ENCODE measurements around the gene COL26A1.
"Not testable (repeated sequence)": the region's sequence is repeated elsewhere in the genome, so short reads cannot be mapped to it uniquely, and the experiment has no call there.

Gene COL26A1

DNA sequence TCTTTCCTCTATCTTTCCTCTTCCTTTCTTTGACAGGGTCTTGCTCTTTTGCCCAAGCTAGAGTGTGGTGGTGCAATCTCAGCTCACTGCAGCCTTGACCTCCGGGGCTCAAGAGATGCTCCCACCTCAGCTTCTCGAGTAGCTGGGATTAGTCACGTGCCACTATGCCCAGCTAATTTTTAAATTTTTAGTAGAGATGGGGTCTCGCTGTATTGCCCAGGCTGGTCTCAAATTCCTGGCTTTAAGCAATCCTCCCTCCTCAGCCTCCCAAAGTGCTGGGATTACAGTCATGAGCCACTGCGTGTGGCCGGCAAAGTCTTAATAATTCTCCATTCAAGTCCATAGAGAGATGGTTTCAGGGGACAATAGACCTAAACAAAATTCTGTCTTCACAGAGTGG lies 40.2 kb downstream of the COL26A1 start:
- ATAC-seq = no peak

DNA sequence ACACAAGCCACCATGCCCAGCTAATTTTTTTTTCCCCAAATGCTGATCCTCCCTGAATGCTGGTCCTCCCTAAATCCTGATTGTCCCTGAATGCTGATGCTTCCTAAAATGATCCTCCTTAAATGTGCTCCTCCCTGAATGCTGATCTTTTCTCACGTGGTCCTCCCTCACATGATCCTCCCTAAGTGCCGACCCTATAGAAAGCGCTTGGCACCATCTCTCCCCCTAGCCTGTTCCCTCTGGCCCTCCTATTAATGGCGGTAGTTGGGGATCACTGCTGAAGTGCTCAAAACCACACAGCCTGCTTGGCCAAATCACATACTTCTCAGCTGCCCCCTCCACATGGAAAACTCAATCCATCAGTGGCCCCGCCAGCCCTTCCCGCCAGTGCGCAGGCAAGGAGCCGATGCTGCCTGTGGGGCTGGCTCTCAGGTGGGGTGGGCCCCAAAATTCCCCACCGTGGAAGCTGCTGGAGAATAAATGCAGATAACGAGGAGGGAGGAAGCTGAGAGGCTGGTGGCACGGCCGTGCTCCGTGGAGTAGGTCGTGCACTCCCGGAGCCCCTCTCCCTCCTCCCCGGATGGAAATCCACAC lies 42.9 kb downstream of the COL26A1 start:
- ATAC-seq = no peak

DNA sequence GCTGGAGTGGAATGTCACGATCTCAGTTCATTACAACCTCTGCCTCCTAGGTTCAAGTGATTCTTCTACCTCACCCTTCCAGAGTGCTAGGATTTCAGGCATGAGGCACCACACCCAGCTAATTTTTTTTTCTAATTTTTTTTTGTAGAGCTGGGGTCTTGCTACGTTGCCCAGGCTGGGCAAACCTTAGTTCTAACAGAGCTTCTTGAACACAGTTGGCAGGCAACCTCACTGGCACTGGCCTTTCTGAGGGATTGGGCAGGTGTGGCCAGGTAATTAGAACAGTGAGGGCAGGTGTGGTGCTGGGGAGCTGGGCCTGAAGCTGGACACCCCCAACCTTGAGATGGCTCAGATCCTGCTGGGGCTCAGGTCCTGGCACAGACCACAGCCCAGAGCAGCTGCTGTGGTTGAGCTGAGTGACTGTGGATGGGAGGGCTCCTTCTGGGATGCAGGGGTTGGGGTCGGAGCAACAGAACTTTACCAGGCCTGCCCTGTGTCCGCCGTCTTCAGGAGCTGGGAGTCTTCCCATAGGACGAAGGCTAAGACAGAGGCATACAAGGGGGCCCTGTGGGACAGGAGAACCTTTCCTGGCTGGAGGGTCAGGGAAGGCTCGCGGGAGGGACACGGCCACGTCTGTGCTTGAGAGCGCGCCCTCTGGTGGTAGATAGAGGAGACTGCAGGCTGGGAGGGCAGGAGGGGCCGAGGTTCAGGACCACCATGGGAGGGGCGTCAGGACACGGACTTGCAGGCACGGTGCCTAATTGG lies 48.2 kb downstream of the COL26A1 start:
- ATAC-seq = no peak

DNA sequence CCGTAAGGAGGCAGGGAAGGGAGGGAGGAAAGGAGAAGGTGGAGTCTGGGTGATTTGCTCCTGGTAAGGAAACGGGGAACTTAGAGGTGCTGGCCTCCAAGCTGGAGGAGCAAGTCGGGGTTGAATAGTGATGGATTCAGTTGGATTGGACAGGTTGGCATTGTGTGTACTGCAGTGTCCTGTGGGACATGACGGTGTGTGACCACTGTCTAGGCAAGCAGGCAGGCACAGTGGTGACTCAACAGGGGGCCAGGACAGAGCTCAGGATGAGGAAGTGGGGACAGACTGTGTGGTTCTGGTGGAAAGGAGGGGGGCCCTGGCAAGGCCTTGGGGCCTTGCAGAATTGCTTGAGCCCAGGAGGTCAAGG lies 48.8 kb downstream of the COL26A1 start:
- peak in 1 of 2 donors; percentile 33 for ATAC-seq

DNA sequence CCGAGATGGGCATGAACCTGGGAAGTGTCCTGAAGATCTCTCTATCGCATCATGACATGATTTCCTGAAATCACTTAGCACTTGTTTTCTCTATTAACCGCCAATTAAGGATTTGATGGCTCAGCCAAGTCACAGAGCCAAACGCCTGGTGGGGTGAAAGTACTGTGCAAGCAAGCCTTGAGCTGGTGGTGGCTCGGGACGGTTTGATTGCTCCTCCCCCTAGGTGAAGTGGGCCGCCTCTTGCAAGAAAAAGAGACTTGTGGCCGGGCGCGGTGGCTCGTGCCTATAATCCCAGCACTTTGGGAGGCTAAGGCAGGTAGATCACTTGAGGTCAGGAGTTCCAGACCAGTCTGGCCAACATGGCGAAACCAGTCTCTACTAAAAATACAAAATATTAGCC lies 50.3 kb downstream of the COL26A1 start:
- no peak for ATAC-seq

DNA sequence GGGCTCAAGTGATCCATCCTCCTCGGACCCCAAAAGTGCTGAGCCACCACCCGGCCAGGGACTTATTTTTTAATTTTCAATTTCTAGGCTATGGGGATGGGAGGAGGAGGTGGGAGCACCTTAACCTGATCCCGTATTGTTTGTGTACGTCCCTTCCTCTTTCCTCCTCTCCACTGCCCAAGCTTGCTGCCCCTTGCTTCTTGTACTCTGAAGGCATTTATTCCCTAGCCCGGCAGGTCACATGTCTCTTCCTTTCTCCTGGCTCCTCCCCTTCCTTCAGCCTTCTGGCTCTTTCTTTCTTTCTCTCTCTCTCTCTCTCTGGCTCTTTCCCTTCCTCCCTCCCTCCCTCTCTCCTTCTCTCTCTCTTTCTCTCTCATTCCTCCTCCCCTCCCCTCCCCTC lies 56.0 kb downstream of the COL26A1 start:
- no peak for ATAC-seq

DNA sequence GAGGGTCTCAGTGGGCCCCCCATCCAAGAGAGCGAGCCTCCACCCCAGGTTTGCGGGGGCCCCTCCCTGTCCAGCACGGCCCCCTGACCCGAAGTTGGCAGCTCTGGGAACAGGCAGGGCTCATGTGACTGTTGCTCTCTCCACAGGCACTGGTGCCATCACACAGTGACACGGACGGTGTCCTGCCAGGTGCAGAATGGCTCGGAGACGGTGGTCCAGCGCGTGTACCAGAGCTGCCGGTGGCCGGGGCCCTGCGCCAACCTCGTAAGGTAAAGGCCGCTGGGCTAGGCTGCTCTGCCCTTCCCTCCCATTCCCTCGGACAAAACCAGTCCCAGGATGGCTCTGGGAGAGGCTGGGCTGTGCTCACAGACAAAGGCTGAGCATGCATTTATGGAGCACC lies 57.2 kb downstream of the COL26A1 start:
- no peak for ATAC-seq

DNA sequence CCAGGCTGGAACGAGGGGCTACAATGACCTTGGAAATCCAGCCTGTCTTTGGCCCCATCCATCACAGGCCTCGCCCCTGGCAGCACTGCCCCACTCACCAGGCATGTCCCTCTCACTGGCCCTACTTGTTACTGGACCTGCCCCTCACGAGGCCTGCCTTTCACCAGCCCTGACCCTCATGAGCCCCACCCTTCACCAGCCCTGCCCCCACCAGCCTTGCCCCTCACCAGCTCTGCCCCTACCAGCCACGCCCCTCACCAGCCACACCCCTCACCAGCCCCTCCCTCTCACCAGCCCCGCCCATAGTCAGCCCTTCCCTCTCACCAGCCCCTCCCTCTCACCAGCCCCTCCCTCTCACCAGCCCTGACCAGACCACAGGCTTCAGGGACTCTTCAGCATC lies 57.8 kb downstream of the COL26A1 start:
- no peak for ATAC-seq

DNA sequence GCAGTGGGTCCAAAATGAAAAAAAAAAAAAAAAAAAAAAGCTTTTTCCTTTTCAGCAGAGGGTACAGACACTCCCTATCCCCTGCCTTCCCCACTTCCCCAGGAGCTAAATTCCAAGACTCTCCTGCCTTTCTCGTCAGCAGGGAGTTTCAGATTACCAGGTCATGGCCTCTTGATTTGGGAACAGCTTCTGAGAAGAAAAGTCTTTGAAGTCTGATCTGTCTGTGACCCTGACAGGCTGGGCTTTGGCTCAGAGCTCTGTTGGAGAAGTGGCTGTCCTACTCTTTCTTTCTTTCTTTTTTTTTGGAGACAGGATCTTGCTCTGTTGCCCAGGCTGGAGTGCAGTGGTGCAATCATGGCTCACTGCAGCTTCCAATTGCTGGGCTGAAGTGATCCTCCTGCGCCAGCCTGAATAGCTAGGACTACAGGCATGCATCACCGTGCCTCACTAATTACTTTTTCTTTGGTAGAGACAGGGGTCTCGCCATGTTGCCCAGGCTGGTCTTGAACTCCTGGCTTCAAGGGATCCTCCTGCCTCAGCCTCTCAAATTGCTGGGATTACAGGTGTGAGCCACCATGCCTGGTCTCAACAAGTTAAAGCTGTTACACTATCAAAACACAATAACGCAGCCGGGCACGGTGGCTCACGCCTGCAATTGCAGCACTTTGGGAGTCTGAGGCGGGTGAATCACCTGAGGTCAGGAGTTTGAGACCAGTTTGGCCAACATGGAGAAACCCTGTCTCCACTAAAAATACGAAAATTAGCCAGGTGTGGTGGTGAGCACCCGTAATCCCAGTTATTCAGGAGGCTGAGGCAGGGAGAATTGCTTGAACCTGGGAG lies 59.9 kb downstream of the COL26A1 start:
- ATAC-seq = no peak

DNA sequence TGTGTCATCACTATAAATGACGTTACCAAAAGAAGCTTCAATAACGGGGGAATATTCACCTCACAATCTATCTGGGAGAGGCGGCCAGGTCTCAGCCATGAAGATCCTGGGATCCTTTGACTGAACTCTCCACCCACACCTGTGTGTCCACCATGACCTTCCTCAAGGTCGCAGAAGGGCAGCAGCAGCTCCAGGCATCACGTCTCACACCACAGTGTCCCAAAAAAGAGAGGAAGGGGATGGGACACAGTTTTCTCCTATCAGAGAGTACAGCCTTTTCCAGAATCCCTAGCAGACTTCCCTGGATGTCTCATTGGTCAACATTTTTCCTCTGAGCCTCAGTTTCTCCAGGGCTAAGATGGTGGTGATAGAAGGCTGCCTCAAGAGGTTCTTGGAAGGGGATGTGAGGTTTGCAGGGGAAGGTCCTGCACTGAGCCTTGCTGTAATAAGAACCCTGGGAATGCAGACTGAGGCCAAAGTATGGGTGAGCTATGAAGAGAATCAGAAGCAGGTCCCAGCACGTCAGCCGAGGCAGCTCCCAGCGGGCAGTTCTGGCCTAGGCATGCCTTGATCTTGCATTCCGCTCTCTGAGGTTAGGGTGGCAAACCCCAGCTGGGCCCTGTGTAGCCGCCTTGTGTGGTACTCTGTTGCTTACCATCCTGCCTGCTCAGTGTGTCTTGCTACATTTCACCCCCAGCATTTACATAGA lies 63.8 kb downstream of the COL26A1 start:
- no peak for ATAC-seq

DNA sequence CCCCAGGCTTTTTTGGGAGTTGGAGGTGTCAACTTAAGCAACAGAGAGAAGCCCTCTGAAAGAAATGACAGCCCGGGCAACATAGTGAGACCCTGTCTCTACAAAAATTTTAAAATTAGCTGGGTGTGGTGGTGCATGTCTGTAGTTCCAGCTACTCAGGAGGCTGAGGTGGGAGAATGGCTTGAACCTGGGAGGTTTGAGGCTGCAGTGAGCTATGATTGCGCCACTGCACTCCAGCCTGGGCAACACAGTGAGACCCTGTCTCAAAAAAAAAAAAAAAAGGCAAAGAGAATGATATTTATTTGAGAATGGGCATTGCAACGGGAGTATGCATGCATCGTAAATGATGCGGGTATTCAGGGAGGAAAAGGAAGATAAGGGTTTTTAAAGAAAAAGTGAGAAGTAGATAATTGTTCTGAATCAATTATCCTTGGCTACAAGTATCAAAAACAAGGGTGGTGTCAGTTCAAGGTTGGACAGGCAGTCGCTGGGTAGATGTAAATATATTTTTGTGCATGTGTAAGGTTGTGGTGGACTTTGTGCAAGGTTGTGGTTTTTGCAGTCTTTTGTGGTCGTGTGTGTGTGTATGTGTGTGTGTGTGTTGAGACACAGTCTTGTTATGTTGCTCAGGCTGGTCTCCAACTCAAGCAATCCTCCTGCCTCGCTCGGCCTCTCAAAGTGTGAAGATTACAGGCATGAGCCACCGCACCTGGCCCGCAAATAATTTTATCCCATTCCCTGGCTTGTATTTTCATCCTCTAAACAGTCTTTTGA lies 65.6 kb downstream of the COL26A1 start:
- no peak for ATAC-seq

DNA sequence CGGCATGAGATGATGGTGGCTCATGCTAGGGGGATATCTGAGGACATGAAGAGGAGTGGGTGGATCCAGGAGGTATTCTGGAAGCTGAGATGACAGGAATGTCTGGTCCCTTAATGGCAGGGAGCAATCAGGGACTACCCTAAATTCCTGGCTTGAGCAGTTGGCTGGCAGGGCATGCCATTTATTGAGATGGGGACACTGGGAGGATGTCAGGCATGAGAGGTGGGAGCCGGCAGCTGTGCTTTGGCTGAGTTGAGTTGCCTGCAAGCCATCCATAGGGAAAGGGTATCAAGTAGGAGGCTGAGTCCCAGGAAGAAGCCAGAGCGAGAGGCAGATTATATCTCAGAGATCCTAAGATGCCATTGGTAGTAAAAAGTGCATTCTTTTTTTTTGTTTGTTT lies 69.6 kb downstream of the COL26A1 start:
- ATAC-seq = no peak

DNA sequence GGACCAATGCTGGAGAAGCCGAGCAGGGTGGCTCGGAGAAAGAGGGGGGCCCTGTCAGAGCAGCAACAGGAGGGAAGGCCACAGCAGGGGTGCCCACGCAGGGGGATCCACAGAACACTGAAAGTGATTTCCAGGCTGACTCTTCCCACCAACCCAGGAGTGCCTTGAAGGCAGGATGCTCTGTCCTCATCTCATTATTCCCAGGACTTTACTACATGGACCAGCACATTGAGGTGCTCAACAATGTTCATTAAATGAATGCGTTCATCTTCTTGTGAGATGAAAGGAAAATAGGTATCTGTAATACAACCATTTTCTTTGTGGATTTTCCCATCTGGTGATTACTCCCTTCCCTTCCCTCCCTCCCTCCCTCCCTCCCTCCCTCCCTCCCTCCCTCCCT lies 71.0 kb downstream of the COL26A1 start:
- no peak for ATAC-seq

DNA sequence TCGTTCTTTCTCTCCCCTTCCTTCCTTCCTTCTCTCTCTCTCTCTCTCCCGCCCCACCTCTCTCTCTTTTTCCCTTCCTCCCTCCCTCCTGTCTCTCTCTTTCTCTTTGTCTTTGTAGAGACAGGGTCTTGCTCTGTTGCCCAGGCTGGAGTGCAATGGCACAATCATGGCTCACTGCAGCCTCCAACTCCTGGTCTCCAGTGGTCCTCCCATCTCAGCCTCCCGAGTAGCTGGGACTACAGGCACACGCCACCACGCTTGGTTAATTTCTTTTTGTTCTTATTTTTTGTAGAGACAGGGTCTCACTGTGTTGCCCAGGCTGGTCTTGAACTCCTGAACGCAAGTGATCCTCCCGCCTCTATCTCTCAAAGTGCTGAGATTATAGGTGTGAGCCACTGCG lies 71.5 kb downstream of the COL26A1 start:
- not testable (repeated sequence) for ATAC-seq

DNA sequence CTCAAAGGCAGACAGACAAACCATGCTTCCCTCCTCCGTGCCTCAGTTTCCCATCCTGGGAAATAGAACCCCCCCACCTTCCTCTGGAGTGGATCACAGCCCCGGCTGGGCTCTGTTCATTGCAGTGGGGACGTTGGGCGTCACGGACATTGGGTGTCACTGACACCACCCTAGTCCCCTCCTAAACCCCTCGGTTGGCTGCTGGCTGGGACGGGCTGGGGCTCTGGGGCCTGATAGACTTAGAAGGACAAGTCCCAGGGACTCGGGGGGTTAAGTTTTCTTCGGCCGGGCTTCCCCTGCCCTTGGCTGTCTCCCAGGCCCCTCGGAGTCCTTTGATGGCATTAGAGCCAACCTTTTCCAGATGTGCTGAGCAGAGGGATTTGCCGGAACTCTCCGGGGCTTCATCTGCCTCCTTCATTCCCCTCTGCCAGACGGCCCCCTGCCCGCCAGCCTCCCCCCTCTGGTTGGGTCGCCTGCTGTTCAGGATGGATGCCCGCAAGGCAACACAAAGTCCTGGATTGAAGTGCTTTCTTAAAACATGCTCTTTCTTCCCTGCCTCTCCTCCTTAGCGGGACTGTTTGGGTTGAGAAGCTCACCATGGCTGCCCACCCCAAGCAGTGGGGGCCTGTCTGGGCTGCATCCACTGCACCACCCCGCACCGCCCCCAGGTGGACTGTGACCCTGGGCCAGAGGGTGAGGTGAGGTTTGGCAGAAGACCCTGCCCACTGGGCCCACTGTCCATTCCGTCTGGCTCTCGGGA lies 73.0 kb downstream of the COL26A1 start:
- ATAC-seq = no peak

DNA sequence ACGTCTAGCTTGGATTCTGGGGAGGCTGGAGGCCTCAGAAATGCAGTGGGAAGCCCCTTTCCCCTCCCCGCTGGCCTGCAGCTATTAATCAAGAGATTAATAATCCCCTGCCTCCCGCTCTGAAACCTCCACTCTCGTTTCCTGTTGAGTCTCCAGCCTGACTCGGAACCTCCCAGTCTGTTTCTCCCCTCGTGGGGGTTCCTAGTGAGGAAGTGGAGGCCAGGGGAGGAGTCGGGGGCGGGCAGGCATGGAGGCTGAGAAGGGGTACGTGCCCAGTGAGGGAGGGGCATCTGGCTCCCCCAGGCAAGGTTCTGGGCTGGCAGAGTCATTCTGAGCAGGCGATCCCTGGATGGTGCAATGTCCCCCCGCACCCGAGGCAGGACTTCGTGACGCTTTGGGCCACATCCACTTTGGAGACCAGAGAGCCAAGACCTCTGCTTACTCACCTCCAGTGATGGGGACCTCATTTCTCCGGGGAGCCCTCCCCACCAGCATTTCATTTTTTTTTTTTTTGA lies 73.6 kb downstream of the COL26A1 start:
- no peak for ATAC-seq

DNA sequence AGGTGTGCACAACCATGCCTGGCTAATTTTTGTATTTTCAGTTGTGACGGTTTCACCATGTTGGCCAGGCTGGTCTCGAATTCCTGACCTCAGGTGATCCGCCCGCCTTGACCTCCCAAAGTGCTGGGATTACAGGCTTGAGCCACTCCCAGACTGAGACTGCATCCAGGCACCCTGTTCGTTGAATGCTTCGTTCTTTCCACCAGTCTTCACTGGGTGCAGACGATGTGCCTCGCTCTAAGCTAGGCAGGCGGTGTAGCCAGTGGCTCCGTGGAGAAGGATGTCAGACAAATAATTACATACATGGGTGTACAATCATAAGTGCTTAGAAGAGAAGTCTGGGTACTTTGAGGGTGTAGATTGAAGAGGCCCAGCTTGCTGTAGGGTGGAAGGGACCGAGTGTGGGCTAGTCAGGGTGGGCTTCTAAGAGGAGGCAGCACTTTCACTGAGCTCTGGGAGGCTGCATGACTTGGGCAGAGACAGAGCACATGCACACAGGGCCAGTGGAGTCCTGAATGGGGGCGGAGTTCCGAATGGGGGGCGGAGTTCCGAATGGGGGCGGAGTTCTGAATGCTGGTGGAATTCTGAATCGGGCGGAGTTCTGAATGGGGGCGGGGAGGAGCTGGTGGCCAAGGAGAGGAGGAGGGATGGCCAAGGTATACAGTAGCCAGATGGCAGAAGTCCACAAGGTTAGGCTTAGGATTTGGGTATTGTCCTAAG lies 74.3 kb downstream of the COL26A1 start:
- ATAC-seq = no peak

DNA sequence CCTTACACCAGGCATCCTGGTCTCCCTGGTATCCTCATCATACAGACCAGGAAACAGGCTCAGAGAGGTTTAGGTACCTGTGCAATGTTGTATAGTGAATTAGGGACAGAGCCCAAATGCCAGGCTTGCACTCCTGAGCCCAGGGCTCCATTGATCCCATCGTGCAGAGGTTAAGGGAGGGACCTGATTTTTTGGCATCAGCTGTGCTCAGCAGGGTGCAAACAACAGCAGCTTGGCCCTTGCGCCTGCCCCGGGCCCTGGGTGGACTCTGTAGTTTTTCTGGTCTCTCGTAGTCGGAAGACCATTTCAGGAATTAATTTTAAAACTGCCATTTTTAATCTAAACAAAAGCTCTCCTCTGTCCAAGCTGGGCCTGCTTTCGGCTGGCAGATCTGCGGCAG lies 79.2 kb downstream of the COL26A1 start:
- ATAC-seq = no peak

DNA sequence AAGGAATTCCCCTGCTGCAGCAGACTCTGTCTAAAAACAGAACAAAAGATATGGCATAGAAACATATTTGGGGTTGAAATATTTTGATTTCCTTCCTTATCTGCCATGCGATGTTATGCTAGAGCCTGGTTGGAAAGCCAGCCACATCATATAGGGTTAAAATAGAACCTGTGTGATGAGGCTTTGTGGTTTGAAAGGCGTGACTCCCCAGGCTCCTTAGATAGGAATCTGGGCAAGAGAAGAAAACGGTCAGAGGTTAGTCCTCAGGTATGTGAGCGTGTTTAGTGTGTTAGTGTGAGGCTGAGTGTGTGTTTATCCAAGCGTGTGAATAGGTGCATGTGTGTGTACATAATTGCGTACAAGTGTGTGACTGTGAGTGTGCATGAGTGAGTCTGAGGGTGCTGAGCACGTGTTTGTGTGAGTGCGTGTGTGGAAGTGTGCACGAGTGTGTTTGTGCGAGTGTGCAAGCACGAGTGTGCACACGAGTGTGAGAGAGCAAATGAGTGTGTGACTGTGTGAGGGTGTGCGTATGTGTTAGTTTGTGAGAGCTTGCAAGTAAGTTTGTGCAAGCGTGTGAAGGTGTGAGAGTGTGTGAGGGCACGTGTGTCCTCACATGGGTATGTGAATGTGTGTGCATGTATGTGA lies 79.9 kb downstream of the COL26A1 start:
- ATAC-seq = no peak

DNA sequence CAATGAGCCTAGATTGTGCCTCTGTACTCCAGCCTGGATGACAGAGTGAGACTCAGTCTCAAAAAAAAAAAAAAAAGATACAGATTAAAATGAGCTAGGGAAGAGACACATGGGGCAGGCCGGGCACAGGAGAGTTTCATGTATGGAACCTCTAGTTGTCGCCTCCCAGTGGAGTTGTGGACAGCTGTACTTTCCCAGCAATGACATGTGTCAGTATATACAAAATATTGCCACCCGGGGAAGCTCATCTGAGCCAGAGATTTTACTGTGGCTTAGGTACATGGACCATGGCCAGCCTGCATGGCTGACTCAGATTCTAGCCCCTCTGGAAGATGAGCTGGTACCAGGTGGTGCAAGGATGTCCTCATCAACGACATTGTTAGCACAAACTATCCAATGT lies 87.4 kb downstream of the COL26A1 start:
- no peak for ATAC-seq

All from activated CD4-positive, CD25-positive, alpha-beta regulatory T cell treated with anti-CD3 and anti-CD28 coated beads, Interleukin-2, amount 50 U/mL, for 24 hours (primary cell).